HG03439 (cell line): ENCODE data around the gene CPSF4.
"Not testable (repeated sequence)": the region's sequence is repeated elsewhere in the genome, so short reads cannot be mapped to it uniquely, and the experiment has no call there.

Experiments
- ATAC-seq: cut with Tn5 transposase; IDR thresholded peaks from one replicate; pipeline ENCODE4 v1.9.1; 2021; ENCODE audit warnings: mild to moderate bottlenecking, moderate library complexity; ENCODE audit not compliant: unreplicated experiment

The CPSF4 gene

DNA sequence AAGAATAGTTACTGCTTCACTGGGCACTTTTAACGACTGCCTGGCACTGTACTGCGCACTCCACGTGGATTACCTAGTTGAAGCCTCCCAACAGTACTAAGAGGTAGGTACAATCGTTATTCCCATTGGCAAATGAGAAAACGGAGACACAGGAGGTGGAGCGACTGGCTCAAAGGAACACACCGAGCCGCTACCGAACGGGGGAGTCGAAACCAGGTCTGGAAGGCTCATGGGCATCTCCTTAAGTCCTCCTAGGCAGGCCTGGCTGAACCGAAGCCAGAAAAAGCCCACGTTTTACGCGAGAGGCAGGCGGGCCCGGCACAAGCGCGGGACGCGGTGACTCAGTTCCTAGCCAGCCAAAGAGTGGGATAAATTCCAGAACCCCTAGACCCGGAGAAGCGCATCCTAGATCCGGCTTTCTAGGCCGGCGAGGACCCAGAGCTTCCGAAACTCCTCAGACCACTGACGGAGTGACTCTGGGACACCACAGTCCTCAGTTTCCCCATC lies 30.8 kb upstream of the CPSF4 start:
- ATAC-seq = no peak

DNA sequence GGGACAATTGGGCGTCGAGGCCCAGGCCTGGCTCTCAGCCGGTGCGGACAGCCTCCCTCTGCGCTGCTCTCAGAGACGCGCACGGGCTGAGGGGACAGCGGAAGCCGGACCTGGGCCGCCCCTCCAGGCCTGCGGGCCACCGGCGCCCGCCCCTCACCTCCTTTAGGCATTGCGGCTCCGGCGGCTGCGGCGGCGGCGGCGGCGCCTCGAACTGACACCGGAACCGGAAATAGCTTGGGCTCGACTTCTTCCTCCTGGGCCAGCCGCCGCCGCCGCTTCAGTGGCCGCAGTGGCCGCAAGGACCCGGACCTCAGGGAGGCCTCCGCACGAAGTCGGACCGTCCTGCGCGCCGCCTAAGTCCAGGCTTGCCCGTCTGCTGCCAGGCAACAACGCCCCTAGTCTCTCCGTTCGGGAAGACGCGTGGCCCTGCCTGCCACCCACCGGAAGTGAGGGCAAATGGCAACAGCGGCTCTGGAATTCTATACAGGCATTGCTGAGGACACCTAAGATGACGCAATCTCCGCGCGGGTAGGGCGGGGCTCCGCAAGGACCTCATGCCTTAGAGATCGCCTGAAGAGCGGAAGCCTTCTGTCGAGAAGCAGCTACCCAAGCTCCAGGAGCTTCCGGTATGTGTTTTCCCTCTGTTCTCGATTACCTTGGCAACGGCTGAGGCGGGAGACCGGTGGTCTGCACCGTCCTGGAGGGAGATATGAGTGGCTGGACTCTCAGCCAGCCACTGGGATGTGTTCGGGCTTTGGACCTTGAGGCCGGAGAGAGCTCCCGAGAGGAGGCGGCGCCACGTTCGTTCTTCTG lies 30.2 kb upstream of the CPSF4 start, which contains the start of the genes BUD31 and PDAP1:
Gene BUD31 (plus strand): TSS at position 591 of the 813 bp plus-strand sequence. CDS start 2,124 bp downstream, outside the sequence.
Gene PDAP1 (minus strand): TSS at position 219 of the 813 bp plus-strand sequence. CDS start 49 bp downstream, at position 170.
- ATAC-seq = peak; percentile 76

DNA sequence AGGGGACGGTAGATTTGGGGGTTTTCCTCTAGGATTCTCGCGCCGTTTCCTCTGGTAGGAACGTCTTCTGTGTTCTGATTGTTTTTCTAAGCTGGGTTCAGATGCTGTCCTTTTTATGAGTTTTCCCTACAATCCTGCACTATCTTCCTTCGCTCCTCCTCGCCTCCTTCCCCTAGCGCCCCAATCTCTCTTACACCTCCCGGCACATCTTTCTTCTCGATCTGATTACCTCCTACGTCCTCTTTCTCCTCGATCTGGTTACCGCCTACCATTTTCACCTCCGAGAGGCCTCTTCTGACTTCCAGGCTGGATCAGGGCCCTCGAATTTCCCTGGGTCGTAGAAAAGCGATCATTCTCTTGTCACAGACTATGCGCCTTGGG lies 29.6 kb upstream of the CPSF4 start:
- ATAC-seq = peak; percentile 8

DNA sequence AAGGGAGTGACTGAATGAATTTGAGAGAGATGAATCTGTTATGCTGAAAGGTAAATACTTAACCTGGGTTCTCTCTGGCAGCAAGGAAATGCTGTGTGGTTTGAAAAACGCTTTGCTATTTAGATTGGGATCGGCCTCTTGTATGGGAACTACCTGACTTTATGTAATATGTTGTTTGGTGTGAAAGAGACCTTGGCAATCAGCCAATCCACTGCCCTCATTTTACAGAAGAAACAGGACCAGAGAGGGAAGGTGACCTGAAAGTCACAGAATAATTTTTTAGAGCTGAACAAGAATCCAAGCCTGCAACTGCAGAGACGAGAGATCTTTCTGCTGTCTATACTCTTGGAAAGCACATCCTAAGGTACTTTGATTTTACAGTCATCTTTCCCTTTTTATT lies 28.9 kb upstream of the CPSF4 start:
- ATAC-seq = no peak

DNA sequence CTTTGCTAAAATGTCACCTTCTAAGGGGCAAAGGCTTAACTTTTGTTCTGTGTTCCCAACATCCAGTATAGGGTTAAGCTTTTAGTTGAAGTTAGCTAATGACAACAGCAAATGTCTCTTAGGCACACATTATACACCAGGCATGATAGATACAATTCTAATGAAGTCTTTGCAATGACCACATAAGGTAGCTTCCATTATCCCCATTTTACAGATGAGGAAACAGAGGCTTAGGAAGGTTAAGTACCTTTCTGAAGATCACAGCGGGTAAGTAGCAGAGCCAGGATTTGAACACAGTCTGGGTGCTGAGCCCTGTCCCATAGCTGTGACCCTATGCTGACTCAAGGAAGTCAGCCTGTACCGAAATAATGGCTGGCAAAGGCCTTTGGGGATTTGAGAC lies 28.1 kb upstream of the CPSF4 start:
- ATAC-seq = no peak

DNA sequence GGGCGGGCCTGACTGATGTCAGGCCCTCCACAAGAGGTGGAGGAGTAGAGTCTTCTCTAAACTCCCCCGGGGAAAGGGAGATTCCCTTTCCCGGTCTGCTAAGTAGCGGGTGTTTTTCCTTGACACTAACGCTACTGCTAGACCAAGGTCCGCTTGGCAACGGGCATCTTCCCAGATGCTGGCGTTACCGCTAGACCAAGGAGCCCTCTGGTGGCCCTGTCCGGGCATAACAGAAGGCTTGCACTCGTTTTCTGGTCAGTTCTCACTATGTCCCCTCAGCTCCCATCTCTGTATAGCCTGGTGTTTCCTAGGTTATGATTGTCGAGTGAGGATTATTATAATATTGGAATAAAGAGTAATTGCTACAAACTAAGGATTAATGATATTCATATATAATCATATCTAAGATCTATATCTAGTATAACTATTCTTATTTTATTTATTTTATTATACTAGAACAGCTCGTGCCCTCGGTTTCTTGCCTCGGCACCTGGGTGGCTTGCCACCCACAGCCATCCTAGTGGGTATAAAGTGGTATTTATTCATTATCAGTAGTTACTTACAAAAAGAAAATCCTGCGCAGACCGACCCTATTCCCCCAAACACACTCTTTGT lies 23.1 kb upstream of the CPSF4 start:
- ATAC-seq = not testable (repeated sequence)

DNA sequence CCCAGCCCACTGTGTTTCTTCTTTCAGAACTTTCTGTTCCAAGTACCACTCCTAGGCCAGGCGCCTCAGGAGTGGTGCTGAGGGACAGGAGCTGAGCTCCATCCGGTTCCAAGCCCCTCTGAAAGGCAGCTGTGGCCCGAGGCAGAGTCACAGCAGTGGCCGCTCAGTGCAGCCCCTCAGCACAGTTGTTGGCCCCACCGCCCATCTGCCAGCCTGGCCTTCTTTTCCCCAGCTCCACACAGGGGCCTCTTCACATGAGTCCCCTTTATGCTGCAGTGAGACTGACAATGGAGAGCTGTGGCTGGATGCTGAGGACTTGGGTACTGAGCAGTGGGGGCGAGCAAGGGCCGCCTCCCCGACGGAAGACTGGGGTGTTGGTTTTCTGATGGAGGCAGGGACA lies 20.5 kb upstream of the CPSF4 start:
- no peak for ATAC-seq

DNA sequence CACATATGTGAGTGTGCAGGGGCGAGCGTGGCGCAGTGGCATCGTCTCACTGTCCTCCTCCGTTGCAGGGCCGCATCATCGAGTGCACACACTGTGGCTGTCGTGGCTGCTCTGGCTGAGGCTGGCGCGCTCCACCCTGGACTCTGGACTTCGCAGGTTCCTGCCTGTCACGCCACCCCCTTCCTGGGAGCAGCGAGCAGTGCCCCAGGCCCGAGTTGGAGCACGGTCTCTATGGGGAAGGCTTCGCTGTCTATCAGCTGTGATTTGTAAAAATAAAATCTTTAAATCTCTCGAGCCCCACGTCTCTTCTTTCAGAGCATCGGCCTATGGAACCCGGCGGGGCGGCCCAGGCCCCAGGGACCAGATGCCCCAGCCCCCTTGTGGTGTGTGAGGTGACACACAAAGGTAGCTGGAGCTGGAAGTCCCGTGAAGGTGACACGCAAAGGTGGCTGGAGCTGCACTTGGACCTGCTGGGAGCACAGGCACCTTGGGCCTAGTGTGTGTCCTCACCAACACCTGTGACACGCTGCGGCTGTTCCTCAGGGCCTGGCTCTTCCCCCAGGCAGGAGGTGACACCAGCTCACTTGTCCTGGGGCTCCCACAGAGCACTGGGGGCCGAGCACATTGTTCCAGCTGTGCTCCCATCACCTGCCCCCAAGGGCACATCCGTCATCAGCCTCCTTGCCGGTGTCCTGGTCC lies 19.3 kb upstream of the CPSF4 start:
- ATAC-seq = no peak

DNA sequence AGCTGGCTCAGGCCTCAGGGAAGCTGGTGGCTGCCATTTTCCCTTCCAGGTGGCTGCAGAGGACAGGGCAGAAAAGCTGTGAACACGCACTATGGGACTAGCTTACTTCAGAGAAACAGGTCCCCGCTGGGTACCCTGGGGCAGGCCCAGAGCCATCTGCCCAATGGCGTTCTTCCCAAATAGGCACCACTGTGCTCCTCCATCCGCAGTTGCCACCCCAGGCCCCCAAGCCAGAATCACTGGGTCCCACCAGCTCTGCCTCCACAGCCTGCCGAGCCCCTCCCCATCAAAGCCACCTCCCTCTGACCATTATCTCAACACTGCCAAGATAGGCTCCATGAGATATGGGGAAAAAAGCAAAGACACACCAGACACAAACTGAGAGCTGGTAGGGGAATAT lies 18.5 kb upstream of the CPSF4 start:
- ATAC-seq = no peak

DNA sequence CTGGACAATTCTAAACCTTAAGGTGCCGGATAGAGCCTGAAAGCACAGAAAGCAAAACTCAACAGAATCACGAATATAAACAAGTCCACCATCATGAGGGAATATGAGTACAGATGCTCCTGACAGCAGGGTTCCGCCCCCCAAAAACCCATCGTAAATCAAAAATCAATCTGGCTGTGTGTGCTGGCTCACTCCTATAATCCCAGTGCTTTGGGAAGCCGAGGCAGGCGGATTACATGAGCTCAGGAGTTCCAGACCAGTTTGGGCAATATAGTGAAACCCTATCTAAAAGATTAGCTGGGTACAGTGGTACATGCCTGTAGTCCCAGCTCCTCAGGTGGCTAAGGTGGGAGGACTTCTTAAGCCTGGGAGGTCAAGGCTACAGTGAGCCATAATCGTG lies 17.8 kb upstream of the CPSF4 start:
- no peak for ATAC-seq

DNA sequence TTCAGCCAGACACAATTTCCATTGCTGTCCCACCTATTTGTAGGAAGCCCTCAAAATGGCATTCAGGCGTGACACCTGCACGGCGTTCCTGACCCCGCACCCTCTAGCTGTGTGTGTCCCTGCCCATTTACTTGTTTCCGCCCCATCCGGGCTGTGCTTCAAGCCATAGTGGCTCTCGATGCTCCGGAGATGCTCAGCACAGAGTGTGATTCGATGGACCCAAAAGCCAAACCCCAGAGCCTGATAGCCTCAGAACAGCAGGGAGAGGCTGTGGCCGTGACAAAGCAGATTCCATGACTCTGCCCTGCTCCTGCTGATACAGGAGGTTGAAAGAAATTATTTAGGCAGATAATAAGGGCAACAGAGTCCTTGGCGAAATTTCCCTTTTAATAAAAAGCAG lies 16.6 kb upstream of the CPSF4 start:
- no peak for ATAC-seq

DNA sequence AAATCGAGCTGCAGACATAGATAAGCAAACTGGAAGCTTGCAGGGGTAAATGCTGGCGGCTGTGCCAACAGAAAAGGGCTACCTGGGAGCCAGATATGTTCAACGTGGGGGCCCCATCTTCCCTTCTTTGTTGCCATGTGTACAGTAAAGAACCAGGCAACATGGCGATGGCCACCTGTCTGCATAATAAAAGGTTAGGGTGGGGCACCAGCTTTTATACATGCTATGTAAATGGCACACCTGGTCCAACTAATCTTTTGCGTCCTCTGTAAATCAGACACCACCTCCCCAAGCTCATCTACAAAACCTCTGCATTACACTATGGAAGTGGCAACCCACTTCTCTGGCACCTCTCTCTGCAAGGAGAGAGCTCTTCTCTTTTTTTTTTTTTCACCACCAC lies 16.1 kb upstream of the CPSF4 start:
- ATAC-seq = no peak

DNA sequence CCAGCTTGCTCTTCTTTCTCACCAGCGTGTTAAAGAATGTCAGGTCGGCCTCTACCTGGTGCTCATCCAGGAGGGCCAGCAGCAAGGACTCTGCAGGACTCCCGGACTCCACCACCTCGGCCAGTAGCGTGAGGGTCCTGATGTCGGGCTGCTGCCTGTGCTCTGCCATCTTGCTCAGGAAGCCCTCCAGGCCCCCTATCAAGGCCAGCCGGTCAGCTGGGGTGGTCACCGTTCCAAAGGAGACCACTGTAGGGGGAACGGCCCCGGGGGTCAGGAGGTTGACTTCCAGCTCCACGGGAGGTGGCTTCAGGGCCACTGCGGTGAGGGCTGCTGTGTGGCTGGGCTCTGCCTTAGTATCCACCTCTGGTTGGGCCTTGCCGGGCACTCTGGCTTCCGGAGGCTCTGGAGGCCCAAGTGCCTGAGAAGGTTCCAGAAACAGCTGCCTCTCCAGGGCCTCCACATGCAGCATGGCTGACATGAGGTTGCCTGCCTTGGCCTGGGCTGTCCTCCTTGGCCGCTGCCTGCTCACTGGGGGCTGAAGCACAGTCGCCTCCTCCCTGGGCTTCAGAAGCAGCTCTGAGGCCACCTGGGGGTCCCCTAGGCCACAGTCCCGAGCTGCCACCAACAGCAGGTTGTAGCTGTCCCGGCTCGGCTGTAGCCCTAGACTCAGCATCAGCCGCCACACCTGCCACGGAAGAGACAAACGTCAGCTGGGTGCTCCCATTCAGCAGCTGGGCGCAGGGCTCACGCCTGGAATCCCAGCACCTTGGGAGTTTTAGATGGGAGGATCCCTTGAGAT lies 13.6 kb upstream of the CPSF4 start:
- ATAC-seq = no peak

DNA sequence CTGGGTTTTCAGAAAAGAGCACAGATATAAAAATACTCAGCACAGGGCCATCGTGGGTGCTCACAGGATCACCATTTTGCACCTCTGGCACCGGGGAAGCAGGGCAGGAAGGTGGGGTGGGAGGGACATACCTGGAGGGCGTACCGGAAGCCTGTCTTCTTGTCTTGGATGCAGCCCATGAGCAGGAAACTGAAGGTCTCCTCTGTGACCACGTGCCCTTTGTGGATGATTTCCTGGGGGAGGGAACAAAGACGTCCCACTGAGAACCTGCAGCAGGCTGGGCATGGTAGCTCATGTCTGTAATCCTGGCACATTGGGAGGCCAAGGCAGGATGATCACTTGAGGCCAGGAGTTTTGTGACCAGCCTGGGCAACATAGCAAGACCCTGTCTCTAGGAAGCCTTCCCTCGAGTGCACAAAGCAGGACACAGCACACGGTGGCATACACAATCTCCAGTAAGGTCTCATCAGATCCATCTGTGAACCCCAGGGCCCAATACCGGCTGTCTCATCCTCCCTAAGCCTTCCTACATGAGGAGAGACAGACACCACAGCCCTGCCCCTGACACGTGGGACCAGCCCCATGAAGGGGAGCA lies 9.7 kb upstream of the CPSF4 start:
- ATAC-seq = no peak

DNA sequence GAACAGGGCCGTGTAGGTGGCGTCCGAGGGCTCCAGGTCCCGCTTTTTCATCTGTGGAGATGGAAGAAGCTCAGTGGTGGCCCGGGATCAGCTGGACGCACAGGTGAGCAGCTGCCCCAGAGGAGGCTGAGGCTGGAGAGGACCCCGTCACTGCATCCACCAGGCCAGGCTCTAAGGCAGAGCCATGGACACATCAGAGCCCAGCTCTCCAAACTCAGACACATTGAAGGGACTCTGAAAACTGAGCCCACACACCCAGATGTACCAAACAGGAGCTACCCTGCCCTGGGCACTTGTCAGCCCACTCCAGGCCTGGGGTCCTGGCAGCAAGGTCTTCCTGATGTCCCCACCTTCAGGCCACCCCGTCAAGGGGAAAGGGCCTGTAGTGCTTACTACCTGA lies 9.0 kb upstream of the CPSF4 start:
- no peak for ATAC-seq

DNA sequence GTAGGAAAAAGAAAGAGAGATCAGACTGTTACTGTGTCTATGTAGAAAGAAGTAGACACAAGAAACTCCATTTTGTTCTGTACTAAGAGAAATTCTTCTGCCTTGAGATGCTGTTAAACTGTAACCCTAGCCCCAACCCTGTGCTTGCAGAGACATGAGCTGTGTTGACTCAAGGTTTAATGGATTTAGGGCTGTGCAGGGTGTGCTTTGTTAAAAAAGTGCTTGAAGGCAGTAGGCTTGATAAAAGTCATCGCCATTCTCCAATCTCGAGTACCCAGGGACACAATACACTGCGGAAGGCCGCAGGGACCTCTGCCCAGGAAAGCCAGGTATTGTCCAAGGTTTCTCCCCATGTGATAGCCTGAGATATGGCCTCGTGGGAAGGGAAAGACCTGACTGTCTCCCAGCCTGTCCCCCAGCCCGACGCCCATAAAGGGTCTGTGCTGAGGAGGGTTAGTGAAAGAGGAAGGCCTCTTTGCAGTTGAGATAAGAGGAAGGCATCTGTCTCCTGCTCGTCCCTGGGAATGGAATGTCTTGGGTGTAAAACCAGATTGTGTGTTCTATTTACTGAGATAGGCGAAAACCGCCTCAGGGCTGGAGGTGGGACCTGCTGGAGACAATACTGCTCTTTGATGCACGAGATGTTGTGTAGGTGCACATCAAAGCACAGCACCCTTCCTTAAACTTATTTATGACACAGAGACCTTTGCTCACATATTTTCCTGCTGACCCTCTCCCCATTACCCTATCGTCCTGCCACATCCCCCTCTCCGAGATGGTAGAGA lies 6.8 kb upstream of the CPSF4 start:
- ATAC-seq = not testable (repeated sequence)

DNA sequence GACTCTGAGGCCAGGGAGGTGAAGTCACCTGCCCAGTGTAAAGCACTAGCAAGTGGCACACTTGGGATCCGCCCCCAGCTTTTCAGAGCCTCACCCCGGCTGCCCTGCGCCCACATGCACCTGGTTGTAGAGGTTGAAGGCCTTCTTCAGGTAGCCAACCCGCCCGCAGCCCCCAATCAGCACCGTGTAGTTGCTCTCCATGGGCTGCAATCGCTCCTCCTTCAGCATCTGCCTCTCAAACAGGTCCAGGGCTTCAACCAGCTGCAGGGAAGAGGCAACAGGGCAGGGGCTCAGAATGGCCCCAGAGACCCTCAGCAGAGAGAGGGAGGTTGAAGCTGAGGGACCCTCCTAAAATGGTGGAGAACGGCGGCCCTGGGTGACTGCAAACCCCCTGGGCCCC lies 5.6 kb upstream of the CPSF4 start:
- ATAC-seq = no peak

DNA sequence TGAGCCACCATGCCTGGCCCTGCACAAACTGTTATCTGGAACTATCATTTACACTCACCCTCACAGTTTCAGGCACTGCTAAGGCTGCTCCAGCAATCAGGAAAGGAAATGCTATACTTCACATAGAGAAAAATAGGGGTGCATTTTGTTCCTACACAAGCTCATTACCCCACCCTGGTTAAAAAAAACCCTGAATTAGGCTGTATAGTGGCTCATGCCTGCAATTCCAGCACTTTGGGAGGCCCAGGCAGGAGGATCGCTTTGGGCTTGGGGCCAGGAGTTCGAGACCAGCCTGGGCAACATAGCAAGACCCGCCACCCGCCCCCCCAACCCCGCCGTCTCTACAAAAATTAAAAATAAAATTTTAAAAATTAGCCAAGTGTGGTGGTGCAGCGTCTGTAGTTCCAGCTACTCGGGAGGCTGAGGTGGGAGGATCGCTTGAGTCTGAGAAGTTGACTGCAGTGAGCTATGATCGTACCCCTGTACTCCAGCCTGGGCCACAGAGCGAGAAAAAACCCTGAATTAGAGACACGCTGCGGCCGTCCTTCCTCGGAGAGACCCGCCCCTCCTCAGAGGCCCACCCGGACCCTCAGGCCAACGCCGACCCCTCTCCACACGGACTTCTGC lies 684 bp upstream of the CPSF4 start:
- peak; percentile 1 for ATAC-seq

DNA sequence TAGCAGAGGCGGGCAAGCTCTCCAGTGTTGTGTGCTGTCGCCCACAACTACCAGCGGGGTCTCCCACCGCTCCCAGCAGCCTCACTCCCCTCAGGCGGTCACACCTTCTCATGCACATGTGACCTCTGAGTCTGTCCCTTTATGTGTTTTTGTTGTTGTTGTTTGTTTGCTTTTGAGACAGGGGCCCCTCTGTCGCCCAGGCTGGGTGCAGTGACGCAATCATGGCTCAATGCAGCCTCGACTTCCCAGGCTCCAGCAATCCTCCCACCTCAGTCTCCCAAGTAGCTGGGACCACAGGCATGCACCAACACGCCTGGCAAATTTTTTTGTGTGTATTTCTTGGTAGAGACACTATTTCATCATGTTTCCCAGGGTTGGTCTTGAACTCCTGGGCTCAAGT lies 1.5 kb downstream of the CPSF4 start:
- ATAC-seq = no peak
